ENCODE data around the gene NT5C3B. TPM values are rescaled to one million over a fixed set of nuclear protein-coding genes. Genes with fewer than 3 reads are reported as not detected.

The NT5C3B gene
- total RNA-seq, 1 donor from 2014 or later, result 165 TPM

- peaks cover 4% of the 10 kb centered on the region for H3K27me3 Mint-ChIP-seq (ENCODE audit: unreplicated experiment)
- DNase-seq, result no peak
- H3K36me3 Mint-ChIP-seq (ENCODE audit: unreplicated experiment), result no peaks in the 10 kb centered on the region
- no peak overlapping the region for H3K27ac Mint-ChIP-seq (ENCODE audit: unreplicated experiment)
- H3K4me3 Mint-ChIP-seq (ENCODE audit: unreplicated experiment), result no peak overlapping the region
- TF ChIP-seq CTCF (IDR thresholded peaks at IDR 0.05; ENCODE audit: partially characterized antibody, unreplicated experiment), result no peak
- peaks cover 3% of the 10 kb centered on the region for H3K4me1 Mint-ChIP-seq (ENCODE audit: low read depth, unreplicated experiment)
- peaks cover 5% of the 10 kb centered on the region for H3K9me3 Mint-ChIP-seq (ENCODE audit: unreplicated experiment)
Observed at GRCh38 chr17:41803049-41804020, 32.7 kb downstream of the NT5C3B start.

- peaks cover 5% of the 10 kb centered on the region for H3K9me3 Mint-ChIP-seq (ENCODE audit: unreplicated experiment)
- H3K27ac Mint-ChIP-seq (ENCODE audit: unreplicated experiment), result no peak overlapping the region
- peaks cover 4% of the 10 kb centered on the region for H3K27me3 Mint-ChIP-seq (ENCODE audit: unreplicated experiment)
- peaks cover 3% of the 10 kb centered on the region for H3K4me1 Mint-ChIP-seq (ENCODE audit: low read depth, unreplicated experiment)
- DNase-seq, result peak; percentile 86
- no peak overlapping the region for H3K4me3 Mint-ChIP-seq (ENCODE audit: unreplicated experiment)
- H3K36me3 Mint-ChIP-seq (ENCODE audit: unreplicated experiment), result no peaks in the 10 kb centered on the region
- peak; percentile 98 for TF ChIP-seq CTCF (IDR thresholded peaks at IDR 0.05; ENCODE audit: partially characterized antibody, unreplicated experiment)
Observed at GRCh38 chr17:41801374-41802271, 34.4 kb downstream of the NT5C3B start.

- Mint-ChIP-seq H3K27me3 (ENCODE audit: unreplicated experiment) (peaks cover 4% of the 10 kb centered on the region), H3K4me3 (ENCODE audit: unreplicated experiment) (no peak overlapping the region), H3K9me3 (ENCODE audit: unreplicated experiment) (peaks cover 5% of the 10 kb centered on the region), H3K4me1 (ENCODE audit: low read depth, unreplicated experiment) (peaks cover 3% of the 10 kb centered on the region), H3K27ac (ENCODE audit: unreplicated experiment) (no peak overlapping the region), H3K36me3 (ENCODE audit: unreplicated experiment) (no peaks in the 10 kb centered on the region)
- DNase-seq, result no peak
- no peak for TF ChIP-seq CTCF (IDR thresholded peaks at IDR 0.05; ENCODE audit: partially characterized antibody, unreplicated experiment)
Observed at GRCh38 chr17:41800601-41801373, 35.2 kb downstream of the NT5C3B start.

GRCh38 chr17:41799366-41799765 lies 36.7 kb downstream of the NT5C3B start:
- H3K9me3 Mint-ChIP-seq (ENCODE audit: unreplicated experiment), result peaks cover 5% of the 10 kb centered on the region
- no peak overlapping the region for H3K4me3 Mint-ChIP-seq (ENCODE audit: unreplicated experiment)
- H3K4me1 Mint-ChIP-seq (ENCODE audit: low read depth, unreplicated experiment), result peaks cover 3% of the 10 kb centered on the region
- no peak for DNase-seq
- H3K27me3 Mint-ChIP-seq (ENCODE audit: unreplicated experiment), result peaks cover 4% of the 10 kb centered on the region
- no peaks in the 10 kb centered on the region for H3K36me3 Mint-ChIP-seq (ENCODE audit: unreplicated experiment)
- TF ChIP-seq CTCF (IDR thresholded peaks at IDR 0.05; ENCODE audit: partially characterized antibody, unreplicated experiment), result no peak
- no peak overlapping the region for H3K27ac Mint-ChIP-seq (ENCODE audit: unreplicated experiment)

Measured in glutamatergic neuron (in vitro differentiated cells).